Trophoblast cell (in vitro differentiated cells and primary cell): Measurements from ENCODE around the gene BTBD9.

Experiments used
- DNase-seq, 2 donors: peaks; one replicate each; pipeline ENCODE4 v3.0.0-alpha.2; 2016
- H2AFZ ChIP-seq: 2 replicates; pipeline ENCODE4 v1.6.1; 2013; ENCODE audit warnings: low read length, moderate library complexity, mild to moderate bottlenecking; ENCODE audit not compliant: insufficient read depth, poor library complexity
- H2AK5ac ChIP-seq: 2 replicates; pipeline ENCODE4 v1.6.1; 2013; ENCODE audit warnings: mild to moderate bottlenecking, low read length
- H2BK120ac ChIP-seq: 2 replicates; pipeline ENCODE4 v1.6.1; 2013; ENCODE audit warnings: low read length, mild to moderate bottlenecking, moderate library complexity; ENCODE audit not compliant: insufficient read depth, poor library complexity
- H2BK12ac ChIP-seq: 2 replicates; pipeline ENCODE4 v1.6.1; 2013; ENCODE audit warnings: mild to moderate bottlenecking, low read length, moderate library complexity
- H2BK5ac ChIP-seq: 2 replicates; pipeline ENCODE4 v1.6.1; 2013; ENCODE audit warnings: low read length, low read depth, moderate library complexity, mild to moderate bottlenecking; ENCODE audit not compliant: poor library complexity
- H3K14ac ChIP-seq: 2 replicates; pipeline ENCODE4 v1.6.1; 2013; ENCODE audit warnings: mild to moderate bottlenecking, low read length
- H3K18ac ChIP-seq: 2 replicates; pipeline ENCODE4 v1.6.1; 2013; ENCODE audit warnings: mild to moderate bottlenecking, low read length
- H3K23ac ChIP-seq: 2 replicates; pipeline ENCODE4 v1.6.1; 2013; ENCODE audit warnings: low read length
- H3K27ac ChIP-seq: 2 replicates; pipeline ENCODE4 v1.5.1; 2013; ENCODE audit warnings: low read depth, mild to moderate bottlenecking, inconsistent platforms, low read length, moderate library complexity
- H3K27me3 ChIP-seq: 2 replicates; pipeline ENCODE4 v1.6.1; 2013; ENCODE audit warnings: inconsistent platforms, mild to moderate bottlenecking, low read length, moderate library complexity; ENCODE audit not compliant: insufficient read depth
- H3K36me3 ChIP-seq, 2 experiments: 1 replicate in 1 of 2; 2 replicates in 1 of 2; pipeline ENCODE4 v1.6.1; 2013; ENCODE audit warnings: low read length in 2 of 2, mild to moderate bottlenecking in 2 of 2, moderate library complexity in 1 of 2; ENCODE audit not compliant: insufficient read depth in 2 of 2, control insufficient read depth in 1 of 2
- H3K4ac ChIP-seq: 2 replicates; pipeline ENCODE4 v1.6.1; 2013; ENCODE audit warnings: low read depth, mild to moderate bottlenecking, low read length, moderate library complexity
- H3K4me1 ChIP-seq, 2 experiments: 1 replicate in 1 of 2; 2 replicates in 1 of 2; pipeline ENCODE4 v1.6.1; 2013; ENCODE audit warnings: low read length in 2 of 2, mild to moderate bottlenecking in 2 of 2, moderate library complexity in 1 of 2; ENCODE audit not compliant: insufficient read depth in 2 of 2, control insufficient read depth in 1 of 2
- H3K4me2 ChIP-seq: 2 replicates; pipeline ENCODE4 v1.6.1; 2013; ENCODE audit warnings: inconsistent platforms, mild to moderate bottlenecking, low read length, moderate library complexity
- H3K4me3 ChIP-seq: 2 replicates; pipeline ENCODE4 v1.5.1; 2013; ENCODE audit warnings: mild to moderate bottlenecking, low read depth, low read length, inconsistent platforms
- H3K79me1 ChIP-seq: one replicate; pipeline ENCODE4 v1.6.1; 2013; ENCODE audit warnings: low read length
- H3K79me2 ChIP-seq: 2 replicates; pipeline ENCODE4 v1.6.1; 2013; ENCODE audit warnings: low read length, mild to moderate bottlenecking; ENCODE audit not compliant: control insufficient read depth, insufficient read depth, poor library complexity
- H3K9ac ChIP-seq: 2 replicates; pipeline ENCODE4 v1.6.1; 2013; ENCODE audit warnings: mild to moderate bottlenecking, low read length
- H3K9me3 ChIP-seq: 2 replicates; pipeline ENCODE4 v1.6.1; 2013; ENCODE audit warnings: low read depth, mild to moderate bottlenecking, control low read depth, inconsistent platforms, low read length; ENCODE audit not compliant: insufficient read depth
- H4K12ac ChIP-seq: 2 replicates; pipeline ENCODE4 v1.6.1; 2013; ENCODE audit warnings: low read depth, mild to moderate bottlenecking, low read length, moderate library complexity
- H4K8ac ChIP-seq: 2 replicates; pipeline ENCODE4 v1.6.1; 2013; ENCODE audit warnings: low read depth, mild to moderate bottlenecking, low read length, moderate library complexity
- H4K91ac ChIP-seq: one replicate; pipeline ENCODE4 v1.6.1; 2013; ENCODE audit warnings: low read depth, mild to moderate bottlenecking, low read length, moderate library complexity
- WGBS: extraction: QIAGEN DNeasy Blood & Tissue Kit; methylation state at CpG from one replicate; pipeline ENCODE4 v1.1.7; 2013; ENCODE audit warnings: missing lambda C conversion rate; ENCODE audit not compliant: insufficient read length, insufficient coverage; ENCODE audit errors: extremely low coverage; 5-methylcytosine and 5-hydroxymethylcytosine counted together

BTBD9 gene

GRCh38 chr6:38164671-38165108 is 475.0 kb downstream of the BTBD9 start:
- Histone ChIP-seq H3K79me2 (no peaks in the 10 kb centered on the region), H2AFZ (no peak overlapping the region), H3K4me1 (no peaks in the 10 kb centered on the region), H3K23ac (no peak overlapping the region), H3K4me3 (no peak overlapping the region), H3K18ac (no peak overlapping the region), H3K4me2 (no peak overlapping the region), H2BK12ac (no peak overlapping the region), H3K4ac (no peak overlapping the region), H2BK120ac (no peak overlapping the region), H2AK5ac (no peak overlapping the region), H3K14ac (no peak overlapping the region), H4K8ac (no peak overlapping the region), H3K27me3 (no peaks in the 10 kb centered on the region), H3K27ac (no peak overlapping the region), H4K12ac (no peak overlapping the region), H3K36me3 (peaks cover 3 to 7% of the 10 kb centered on the region in 2 experiments), H3K9ac (no peak overlapping the region), H3K79me1 (no peaks in the 10 kb centered on the region), H4K91ac (no peak overlapping the region), H3K9me3 (peaks cover 3% of the 10 kb centered on the region), H2BK5ac (no peak overlapping the region)
- WGBS, result no CpG with 5 or more reads among the region's 14 CpGs
- DNase-seq, result no peak

GRCh38 chr6:38164131-38164481 is 475.6 kb downstream of the BTBD9 start:
- no peak overlapping the region for H4K8ac ChIP-seq
- H3K4ac ChIP-seq, result no peak overlapping the region
- no peak overlapping the region for H2BK12ac ChIP-seq
- H3K9me3 ChIP-seq, result peaks cover 3% of the 10 kb centered on the region
- no peaks in the 10 kb centered on the region for H3K79me2 ChIP-seq
- H3K9ac ChIP-seq, result no peak overlapping the region
- no peak overlapping the region for H2AFZ ChIP-seq
- no peaks in the 10 kb centered on the region for H3K4me1 ChIP-seq
- H3K4me2 ChIP-seq, result no peak overlapping the region
- H4K12ac ChIP-seq, result no peak overlapping the region
- no peak overlapping the region for H3K14ac ChIP-seq
- H4K91ac ChIP-seq, result no peak overlapping the region
- DNase-seq, result no peak
- H3K18ac ChIP-seq, result no peak overlapping the region
- H2BK5ac ChIP-seq, result no peak overlapping the region
- no peak overlapping the region for H2AK5ac ChIP-seq
- no peak overlapping the region for H2BK120ac ChIP-seq
- H3K27ac ChIP-seq, result no peak overlapping the region
- H3K4me3 ChIP-seq, result no peak overlapping the region
- H3K36me3 ChIP-seq, result peaks cover 3 to 9% of the 10 kb centered on the region in 2 experiments
- no peak overlapping the region for H3K23ac ChIP-seq
- no peaks in the 10 kb centered on the region for H3K79me1 ChIP-seq
- H3K27me3 ChIP-seq, result no peaks in the 10 kb centered on the region
- no CpG with 5 or more reads among the region's 6 CpGs for WGBS

- Histone ChIP-seq H3K79me2 (no peaks in the 10 kb centered on the region), H3K9ac (no peak overlapping the region)
- WGBS, result no CpG with 5 or more reads among the region's 29 CpGs
Observed at GRCh38 chr6:38163186-38164130, 476.3 kb downstream of the BTBD9 start.

GRCh38 chr6:38162493-38163185 is 477.1 kb downstream of the BTBD9 start:
- Histone ChIP-seq H3K4me2 (no peak overlapping the region), H3K18ac (no peak overlapping the region), H3K4me3 (no peak overlapping the region), H2BK5ac (no peak overlapping the region), H3K9me3 (peaks cover 3% of the 10 kb centered on the region), H2BK12ac (no peak overlapping the region), H3K27ac (no peak overlapping the region), H3K79me1 (no peaks in the 10 kb centered on the region), H3K14ac (no peak overlapping the region), H4K12ac (no peak overlapping the region), H4K8ac (no peak overlapping the region), H2AFZ (no peak overlapping the region), H3K79me2 (no peaks in the 10 kb centered on the region), H3K4ac (no peak overlapping the region), H2AK5ac (no peak overlapping the region), H2BK120ac (no peak overlapping the region), H4K91ac (no peak overlapping the region), H3K27me3 (no peaks in the 10 kb centered on the region), H3K36me3 (peaks cover 7 to 9% of the 10 kb centered on the region in 2 experiments), H3K4me1 (no peaks in the 10 kb centered on the region), H3K9ac (no peak overlapping the region), H3K23ac (peak overlapping the region; percentile 6)
- no CpG with 5 or more reads among the region's 17 CpGs for WGBS
- no peak for DNase-seq

More at GRCh38 chr6:38163186-38164130, 476.3 kb downstream of the BTBD9 start:
- H3K36me3 ChIP-seq, result peaks cover 7 to 9% of the 10 kb centered on the region in 2 experiments
- H3K9me3 ChIP-seq, result peaks cover 3% of the 10 kb centered on the region
- H4K91ac ChIP-seq, result no peak overlapping the region
- H3K4me3 ChIP-seq, result no peak overlapping the region
- DNase-seq, result peak in 1 of 2 donors; percentile 9
- no peak overlapping the region for H2AFZ ChIP-seq
- H3K79me1 ChIP-seq, result no peaks in the 10 kb centered on the region
- H3K18ac ChIP-seq, result no peak overlapping the region
- H3K4me1 ChIP-seq, result no peaks in the 10 kb centered on the region
- H4K12ac ChIP-seq, result no peak overlapping the region
- no peak overlapping the region for H2AK5ac ChIP-seq
- H3K4ac ChIP-seq, result no peak overlapping the region
- no peak overlapping the region for H3K4me2 ChIP-seq
- H2BK12ac ChIP-seq, result no peak overlapping the region
- no peak overlapping the region for H2BK120ac ChIP-seq
- H4K8ac ChIP-seq, result no peak overlapping the region
- no peak overlapping the region for H3K27ac ChIP-seq
- no peak overlapping the region for H2BK5ac ChIP-seq
- H3K14ac ChIP-seq, result no peak overlapping the region
- H3K23ac ChIP-seq, result peak overlapping the region; percentile 6
- no peaks in the 10 kb centered on the region for H3K27me3 ChIP-seq
